ENCODE measurements around the gene MSMP. TPM values are rescaled to one million over a fixed set of nuclear protein-coding genes. Genes with fewer than 3 reads are reported as not detected.

The MSMP gene
- total RNA-seq, 2 experiments from 2014 or later = 0.48 TPM; not detected in 1

DNA sequence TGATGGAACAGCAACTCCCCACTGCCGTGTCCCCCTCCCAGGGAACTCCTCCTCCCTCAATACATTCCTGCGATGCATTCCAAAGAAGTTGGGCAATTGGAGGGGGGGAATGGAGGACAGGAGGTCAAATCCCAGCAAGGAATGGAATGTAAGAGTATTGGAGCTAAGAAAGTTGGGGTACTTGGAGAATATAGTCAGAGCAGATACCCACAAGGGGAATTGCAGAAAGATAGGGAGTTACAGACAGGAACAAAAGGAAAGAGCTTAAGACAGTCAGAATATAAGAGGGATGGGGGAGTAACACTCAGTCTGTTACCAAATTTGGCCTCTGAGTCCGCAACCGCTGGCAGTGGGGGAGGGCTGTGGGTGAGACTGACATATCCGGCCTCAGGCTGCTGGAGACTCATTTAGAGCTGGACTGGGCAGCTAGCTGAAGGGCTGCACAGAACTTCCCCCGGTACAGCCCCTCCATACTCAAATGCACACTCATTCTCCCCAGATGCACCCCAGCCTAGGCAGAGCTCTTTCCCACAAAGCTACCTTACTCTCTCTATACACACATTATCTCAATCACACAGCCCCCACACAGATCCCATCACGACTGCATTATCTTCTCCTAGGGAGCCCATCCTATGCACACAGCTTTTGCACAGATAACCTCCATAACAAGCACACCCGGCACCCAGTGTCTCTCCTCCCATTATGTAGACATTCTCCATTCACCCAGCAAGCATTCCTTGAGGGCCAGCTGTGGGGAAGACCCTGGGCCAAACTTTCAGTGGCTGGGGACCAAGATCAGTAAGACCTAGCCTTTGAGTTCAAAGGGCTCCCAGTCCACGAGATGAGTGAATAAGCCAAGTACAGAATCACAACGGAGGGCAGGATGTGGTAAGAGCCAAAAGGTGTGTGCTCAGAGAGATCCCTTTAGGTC lies 25.8 kb downstream of the MSMP start:
- Mint-ChIP-seq H3K9me3 (no peaks in the 10 kb centered on the region), H3K36me3 (ENCODE audit: low read depth) (peaks cover 50% of the 10 kb centered on the region), H3K4me1 (peaks cover 5% of the 10 kb centered on the region), H3K27ac (no peak overlapping the region), H3K4me3 (no peak overlapping the region), H3K27me3 (no peaks in the 10 kb centered on the region)
- CTCF ChIA-PET = interaction anchor here (0.7 to 8.0 kb wide), 16 partner anchors 13 to 154 kb away, joined by 3 to 95 read pairs (median 5); partner anchors contain the start of genes ARHGEF39, CCDC107, GBA2 and RGP1
- POLR2A ChIA-PET = interaction anchor here (0.6 to 7.6 kb wide), 10 partner anchors 14 to 158 kb away, joined by 3 to 147 read pairs (median 4); partner anchors contain the start of genes ARHGEF39, CCDC107, GBA2 and HINT2
- peak; percentile 66 for DNase-seq

GRCh38 chr9:35727676-35728040 lies 26.4 kb downstream of the MSMP start:
- Mint-ChIP-seq H3K9me3 (no peaks in the 10 kb centered on the region), H3K4me3 (no peak overlapping the region), H3K27ac (no peak overlapping the region), H3K36me3 (ENCODE audit: low read depth) (peaks cover 54% of the 10 kb centered on the region), H3K27me3 (no peaks in the 10 kb centered on the region), H3K4me1 (no peaks in the 10 kb centered on the region)
- POLR2A ChIA-PET = interaction anchor here (0.8 to 7.6 kb wide), 8 partner anchors 13 to 111 kb away, joined by 3 to 147 read pairs (median 8); partner anchors contain the start of genes ARHGEF39, CCDC107, GBA2 and RGP1
- CTCF ChIA-PET = interaction anchor here (0.9 to 8.0 kb wide), 18 partner anchors 9 to 1081 kb away, joined by 3 to 95 read pairs (median 5); partner anchors contain the start of genes ARHGEF39, CCDC107, GALT and GBA2
- no peak for DNase-seq

DNA sequence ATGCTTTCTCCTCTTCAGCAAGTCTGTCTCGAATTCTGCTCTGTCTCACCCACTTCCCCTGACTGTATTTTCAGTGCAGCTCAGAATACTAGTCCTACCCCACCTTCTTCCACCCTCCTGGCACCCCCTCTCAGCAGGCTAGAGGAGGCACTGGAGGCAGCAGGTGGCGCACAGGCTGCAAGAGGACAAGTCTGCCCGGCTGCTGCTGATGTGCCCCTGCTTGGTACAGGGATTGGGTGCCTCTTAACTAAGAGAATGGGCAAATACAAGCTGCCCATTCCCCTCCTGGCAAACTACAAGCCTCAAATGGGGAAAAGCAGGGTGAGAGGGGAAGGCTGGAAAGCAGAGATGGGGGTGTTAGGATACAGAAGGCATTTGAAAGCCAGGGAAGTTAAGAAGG lies 27.1 kb downstream of the MSMP start:
- H3K27ac Mint-ChIP-seq = no peak overlapping the region

GRCh38 chr9:35725362-35725761 lies 28.7 kb downstream of the MSMP start:
- Mint-ChIP-seq H3K27me3 (no peaks in the 10 kb centered on the region), H3K4me3 (no peak overlapping the region), H3K36me3 (ENCODE audit: low read depth) (peaks cover 66% of the 10 kb centered on the region), H3K4me1 (no peaks in the 10 kb centered on the region), H3K9me3 (no peaks in the 10 kb centered on the region), H3K27ac (no peak overlapping the region)
- ChIA-PET CTCF (interaction anchor here (5.3 to 8.0 kb wide), 2 partner anchors 29 to 78 kb away, joined by 31 to 58 read pairs; partner anchors contain the start of gene SIT1), POLR2A (no interaction called here)
- DNase-seq = no peak

More for the DNA sequence above, 27.1 kb downstream of the MSMP start:
- CTCF ChIA-PET = interaction anchor here (0.9 to 8.0 kb wide), 13 partner anchors 9 to 1080 kb away, joined by 3 to 95 read pairs (median 6); partner anchors contain the start of genes ARHGEF39, CCDC107, GALT and GBA2
- no peaks in the 10 kb centered on the region for H3K4me1 Mint-ChIP-seq
- H3K4me3 Mint-ChIP-seq = peak overlapping the region; percentile 52
- POLR2A ChIA-PET = interaction anchor here (1.0 to 7.6 kb wide), 6 partner anchors 9 to 78 kb away, joined by 3 to 147 read pairs (median 48); partner anchors contain the start of genes ARHGEF39, CCDC107, GBA2 and RGP1
- H3K36me3 Mint-ChIP-seq (ENCODE audit: low read depth) = peaks cover 60% of the 10 kb centered on the region
- peak; percentile 56 for DNase-seq
- no peaks in the 10 kb centered on the region for H3K27me3 Mint-ChIP-seq
- no peaks in the 10 kb centered on the region for H3K9me3 Mint-ChIP-seq

DNA sequence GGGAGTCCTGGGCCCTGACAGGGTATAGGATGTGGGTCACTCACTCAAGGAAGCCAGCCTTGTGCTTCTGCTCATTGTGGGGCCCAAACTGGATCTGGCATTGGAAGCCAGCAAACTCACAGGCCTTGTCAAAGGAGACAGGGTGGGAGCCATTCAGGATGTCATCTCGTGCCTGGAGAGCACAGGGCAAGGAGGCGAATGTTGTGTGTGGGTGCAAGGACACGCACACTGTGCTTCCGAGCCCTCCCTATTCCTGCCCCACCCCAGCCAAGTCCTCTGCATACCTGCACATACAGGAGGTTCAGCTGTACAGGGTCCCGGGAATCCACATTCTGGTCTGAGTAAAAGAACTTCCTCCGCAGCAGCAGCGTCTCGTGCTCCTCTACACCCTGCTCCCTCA lies 30.2 kb downstream of the MSMP start:
- Mint-ChIP-seq H3K4me1 (no peaks in the 10 kb centered on the region), H3K36me3 (ENCODE audit: low read depth) (peaks cover 77% of the 10 kb centered on the region), H3K9me3 (no peaks in the 10 kb centered on the region), H3K27ac (no peak overlapping the region), H3K27me3 (no peaks in the 10 kb centered on the region), H3K4me3 (no peak overlapping the region)
- no peak for DNase-seq
- ChIA-PET POLR2A (no interaction called here), CTCF (interaction anchor here (0.8 to 1.5 kb wide), 3 partner anchors 28 to 110 kb away, joined by 3 read pairs; no protein-coding TSS in a partner anchor)

DNA sequence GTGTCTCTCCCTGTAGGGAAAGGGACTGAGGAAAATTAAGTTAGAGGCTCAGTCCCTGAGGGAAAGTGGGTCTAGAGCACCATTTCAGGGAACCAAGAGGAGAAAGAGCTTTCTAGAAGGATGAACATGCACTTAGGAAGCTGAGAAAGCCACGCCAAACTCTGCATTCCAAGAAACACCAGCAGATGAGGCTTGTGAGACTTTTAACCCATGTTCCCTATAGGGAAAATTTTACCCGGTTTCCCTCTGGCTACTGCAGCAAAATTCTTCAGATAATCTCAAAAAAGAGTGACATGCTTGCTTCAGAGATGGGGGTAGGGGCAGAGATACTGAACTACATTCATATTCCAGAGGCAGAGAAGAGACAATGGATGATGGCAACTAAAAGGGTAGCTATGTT lies 30.6 kb downstream of the MSMP start:
- Mint-ChIP-seq H3K9me3 (no peaks in the 10 kb centered on the region), H3K4me3 (no peak overlapping the region), H3K27ac (no peak overlapping the region), H3K27me3 (no peaks in the 10 kb centered on the region), H3K36me3 (ENCODE audit: low read depth) (peaks cover 82% of the 10 kb centered on the region), H3K4me1 (no peaks in the 10 kb centered on the region)
- POLR2A ChIA-PET = no interaction called here
- no peak for DNase-seq
- CTCF ChIA-PET = interaction anchor here (0.8 to 1.5 kb wide), 3 partner anchors 27 to 109 kb away, joined by 3 read pairs; no protein-coding TSS in a partner anchor

- no peak overlapping the region for H3K27ac Mint-ChIP-seq
- no peaks in the 10 kb centered on the region for H3K27me3 Mint-ChIP-seq
- no peak overlapping the region for H3K4me3 Mint-ChIP-seq
- ChIA-PET POLR2A (no interaction called here), CTCF (interaction anchor here (3.8 kb wide), 1 partner anchor 24 kb away, joined by 18 read pairs; no protein-coding TSS in a partner anchor)
- H3K4me1 Mint-ChIP-seq = no peaks in the 10 kb centered on the region
- no peaks in the 10 kb centered on the region for H3K9me3 Mint-ChIP-seq
- H3K36me3 Mint-ChIP-seq (ENCODE audit: low read depth) = peaks cover 94% of the 10 kb centered on the region
- DNase-seq = no peak
Measured at GRCh38 chr9:35719546-35719945, 34.5 kb downstream of the MSMP start.

DNA sequence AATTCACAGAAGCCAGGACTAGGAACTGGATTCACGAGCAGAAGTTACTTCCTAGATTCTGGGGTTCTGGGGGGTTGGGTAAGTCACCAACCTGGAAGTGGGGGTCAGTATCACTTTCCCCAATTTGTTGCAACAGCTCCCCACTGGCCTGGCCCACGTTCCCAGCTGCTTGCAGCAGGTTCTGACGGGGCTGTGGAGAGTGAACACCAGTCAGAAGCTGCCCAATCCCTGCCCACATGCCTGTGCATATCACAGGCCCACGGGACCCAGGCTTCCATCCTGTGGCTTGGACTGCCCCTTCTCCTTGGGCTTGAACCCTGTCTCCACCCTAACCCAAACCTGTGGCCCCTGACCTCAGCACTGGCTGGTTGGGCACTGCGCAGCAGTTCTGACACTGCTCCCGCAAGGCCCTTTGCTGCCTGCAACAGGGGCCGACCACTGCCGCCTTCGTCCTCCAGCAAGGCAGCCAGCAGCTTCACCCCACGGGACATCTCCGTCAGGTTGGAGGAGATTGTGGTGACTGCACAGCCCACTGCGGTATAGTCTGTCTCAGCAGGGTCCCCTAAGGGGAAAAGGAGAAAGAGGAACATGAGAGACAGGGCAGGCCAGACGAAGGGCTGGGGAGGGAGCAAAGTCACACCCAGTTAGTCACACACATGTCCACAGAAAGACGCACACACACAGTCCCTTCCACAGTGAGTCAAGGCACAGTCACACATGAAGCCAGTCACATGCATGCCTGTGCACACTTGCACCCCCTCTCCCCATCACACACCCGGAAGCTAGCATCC lies 35.2 kb downstream of the MSMP start:
- POLR2A ChIA-PET = no interaction called here

DNA sequence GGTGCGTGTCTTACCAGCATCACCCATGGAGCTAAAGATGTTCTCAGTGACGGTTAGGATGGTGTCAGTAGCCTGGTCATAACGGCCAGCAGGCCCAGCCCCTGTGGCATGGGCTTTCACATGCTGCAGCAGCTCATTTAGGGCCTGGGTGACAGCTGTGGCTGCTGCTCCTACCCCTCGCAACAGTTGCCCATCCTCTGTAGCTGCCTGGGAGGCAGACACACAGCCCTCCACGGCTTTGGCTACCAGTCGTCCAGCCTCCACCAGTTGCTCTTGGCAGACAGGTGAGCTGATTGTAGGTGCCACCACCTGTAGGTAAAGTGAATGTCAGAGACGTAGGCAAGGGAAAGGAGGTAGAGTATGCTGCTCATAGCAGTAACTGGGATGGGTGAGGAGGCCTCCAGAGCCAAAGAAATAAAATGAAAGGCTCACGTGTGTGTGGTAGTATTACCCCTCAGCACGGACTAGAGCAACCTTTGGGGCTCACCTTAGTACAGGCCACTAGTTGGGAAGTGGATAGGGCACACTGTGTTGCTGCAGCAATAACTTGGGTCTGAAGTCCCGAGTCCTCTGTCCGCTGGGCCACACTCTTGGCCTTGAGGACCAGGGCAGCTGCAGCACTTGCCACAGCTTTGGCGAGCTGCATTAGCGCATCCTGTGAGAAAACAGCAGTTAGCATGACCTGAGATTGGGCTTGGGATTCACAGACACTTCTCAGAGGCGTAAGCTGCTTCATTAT lies 36.8 kb downstream of the MSMP start:
- ChIA-PET CTCF (interaction anchor here (0.8 kb wide), 1 partner anchor 11 kb away, joined by 3 read pairs; no protein-coding TSS in a partner anchor), POLR2A (interaction anchor here (0.9 kb wide), 1 partner anchor 9 kb away, joined by 3 read pairs; no protein-coding TSS in a partner anchor)
- Mint-ChIP-seq H3K27me3 (no peaks in the 10 kb centered on the region), H3K36me3 (ENCODE audit: low read depth) (peaks cover 92% of the 10 kb centered on the region), H3K4me3 (no peak overlapping the region), H3K27ac (no peak overlapping the region), H3K9me3 (no peaks in the 10 kb centered on the region), H3K4me1 (no peaks in the 10 kb centered on the region)
- no peak for DNase-seq

More for the DNA sequence above, 35.2 kb downstream of the MSMP start:
- CTCF ChIA-PET = interaction anchor here (3.8 kb wide), 1 partner anchor 23 kb away, joined by 18 read pairs; no protein-coding TSS in a partner anchor
- no peak for DNase-seq
- Mint-ChIP-seq H3K27me3 (no peaks in the 10 kb centered on the region), H3K27ac (no peak overlapping the region), H3K36me3 (ENCODE audit: low read depth) (peaks cover 94% of the 10 kb centered on the region), H3K9me3 (no peaks in the 10 kb centered on the region), H3K4me3 (no peak overlapping the region), H3K4me1 (no peaks in the 10 kb centered on the region)

DNA sequence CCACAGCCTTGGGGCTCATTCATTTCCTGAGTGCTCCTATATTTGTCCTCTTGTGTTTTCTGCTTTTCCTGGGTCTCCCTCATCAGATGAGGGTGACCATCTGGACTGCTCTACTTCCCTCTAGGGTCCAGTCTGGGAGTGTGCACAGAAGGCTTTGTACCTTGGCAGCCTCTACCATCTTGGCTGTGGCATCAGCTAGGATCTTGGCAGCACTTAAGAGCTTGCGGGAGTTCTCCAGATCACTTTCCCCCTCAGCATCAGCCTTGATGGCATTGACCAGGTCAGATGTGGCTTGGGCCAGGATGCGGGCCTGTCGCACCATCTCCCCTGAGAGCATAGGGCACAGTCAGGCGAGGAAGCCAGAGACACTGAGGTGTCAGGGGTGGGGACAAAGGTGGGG lies 37.8 kb downstream of the MSMP start:
- peaks cover 91% of the 10 kb centered on the region for H3K36me3 Mint-ChIP-seq (ENCODE audit: low read depth)
- ChIA-PET POLR2A (no interaction called here), CTCF (interaction anchor here (1.7 kb wide), 1 partner anchor 11 kb away, joined by 6 read pairs; no protein-coding TSS in a partner anchor)
- DNase-seq = no peak
- no peaks in the 10 kb centered on the region for H3K9me3 Mint-ChIP-seq
- no peaks in the 10 kb centered on the region for H3K4me1 Mint-ChIP-seq
- no peaks in the 10 kb centered on the region for H3K27me3 Mint-ChIP-seq
- peak overlapping the region; percentile 4 for H3K27ac Mint-ChIP-seq
- H3K4me3 Mint-ChIP-seq = no peak overlapping the region

DNA sequence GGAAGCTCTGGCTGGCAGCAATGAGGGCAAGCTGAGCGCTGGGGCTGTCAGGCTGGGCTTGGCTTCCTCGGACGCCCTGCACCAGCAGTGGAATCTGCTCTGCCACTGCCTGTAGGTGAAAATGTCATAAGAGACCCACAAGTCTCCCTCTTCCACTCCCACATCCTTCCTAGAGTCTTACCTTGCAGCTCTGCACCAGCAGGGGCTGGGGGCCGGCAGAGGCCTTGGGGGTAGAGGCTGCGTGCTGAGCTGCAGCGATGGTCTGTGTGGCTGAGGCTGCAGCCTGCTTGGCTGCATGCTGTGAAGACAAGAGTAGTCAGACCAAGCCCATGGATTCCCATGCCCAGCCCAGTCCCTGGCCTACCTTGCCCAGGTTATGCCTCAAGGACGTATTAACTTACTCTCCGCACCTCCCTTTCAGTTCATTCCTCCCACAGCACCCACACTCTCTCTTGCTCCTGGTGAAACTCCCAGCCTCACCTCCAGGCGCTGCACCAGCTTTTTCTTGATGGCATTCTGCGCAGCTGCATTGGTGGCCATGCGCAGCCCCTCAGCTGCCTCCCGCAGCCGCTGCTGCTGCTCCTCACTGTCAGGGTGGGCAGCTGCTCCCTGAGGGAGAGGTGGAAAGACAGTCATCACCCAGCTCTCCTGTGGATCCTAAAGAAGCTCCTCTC lies 39.4 kb downstream of the MSMP start:
- Mint-ChIP-seq H3K4me3 (no peak overlapping the region), H3K36me3 (ENCODE audit: low read depth) (peaks cover 89% of the 10 kb centered on the region), H3K27me3 (no peaks in the 10 kb centered on the region), H3K27ac (no peak overlapping the region), H3K9me3 (no peaks in the 10 kb centered on the region), H3K4me1 (no peaks in the 10 kb centered on the region)
- ChIA-PET CTCF (interaction anchor here (1.0 to 1.7 kb wide), 3 partner anchors 12 to 19 kb away, joined by 3 to 7 read pairs (median 6); no protein-coding TSS in a partner anchor), POLR2A (interaction anchor here (0.7 to 1.0 kb wide), 3 partner anchors 12 to 18 kb away, joined by 3 read pairs; no protein-coding TSS in a partner anchor)
- no peak for DNase-seq
